Psoas muscle (tissue), 8 donors: ENCODE data around the gene GRB10. TPM values are rescaled to one million over a fixed set of nuclear protein-coding genes. Genes with fewer than 3 reads are reported as not detected.

Experiments
- ATAC-seq, 4 donors: fragments of 200-7000 bp; cut with Tn5 transposase; one replicate each; pipeline ENCODE4 v1.9.1; 2020; ENCODE audit warnings: moderate library complexity in 3 of 4, mild to moderate bottlenecking in 2 of 4
- DNase-seq, 2 donors: peaks; one replicate each; pipeline ENCODE4 v3.0.0-alpha.2; 2020
- H3K27ac ChIP-seq: fragments of 200-600 bp; one replicate; pipeline ENCODE4 v1.8.0; 2022
- H3K27me3 ChIP-seq, 3 donors: fragments of 200-600 bp in 1 of 3; one replicate each; pipeline versions ENCODE4 v1.6.1 to v1.8.0; 2013 to 2022; ENCODE audit warnings: low read length in 2 of 3, mild to moderate bottlenecking in 2 of 3, moderate library complexity in 1 of 3; ENCODE audit not compliant: insufficient read depth in 3 of 3
- H3K36me3 ChIP-seq, 2 donors: fragments of 200-600 bp in 1 of 2; one replicate each; pipeline versions ENCODE4 v1.6.1 to v1.8.0; 2013 to 2022; ENCODE audit warnings: low read depth in 1 of 2, mild to moderate bottlenecking in 1 of 2, moderate library complexity in 1 of 2; ENCODE audit not compliant: insufficient read depth in 1 of 2
- H3K4me1 ChIP-seq: fragments of 200-600 bp; one replicate; pipeline ENCODE4 v1.8.0; 2022
- H3K4me3 ChIP-seq: fragments of 200-600 bp; one replicate; pipeline ENCODE4 v1.8.0; 2022; ENCODE audit warnings: mild to moderate bottlenecking
- H3K9me3 ChIP-seq: fragments of 200-600 bp; one replicate; pipeline ENCODE4 v1.8.0; 2022
- CTCF ChIP-seq: fragments of 200-600 bp; IDR thresholded peaks from one replicate; pipeline ENCODE4 v1.8.0; 2022; ENCODE audit warnings: antibody characterized with exemption
- WGBS, 3 donors: extraction: QIAGEN DNeasy Blood & Tissue Kit; methylation state at CpG; one replicate each; pipeline versions ENCODE4 v1.1.6 to v1.1.7; 2013; 5-methylcytosine and 5-hydroxymethylcytosine counted together
- intact Hi-C, 2 donors: fragments of 100-400 bp; cut with DNase I; formaldehyde crosslinking; loops; one replicate each; pipeline versions ENCODE4 v1.11.0 to v1.14.2; 2022
- polyA plus RNA-seq, 3 donors: library from polyadenylated mRNA; stranded (reverse); fragments of 200-250 nt; gene quantifications; one replicate each; pipeline ENCODE4 v1.2.3, GENCODE V29; 2013
- total RNA-seq, 4 donors: library from RNA; stranded (reverse); fragmentation: NEBNext Ultra II Directional in 2 of 4; extraction: Animal tissue kit (Norgen Biotek cat#: 25700) in 2 of 4; gene quantifications; one replicate each; pipeline versions ENCODE4 v1.2.1 to v1.2.4, GENCODE V29; 2021 to 2023
- donor health status: healthy with polysubstance abuse.
- donor health status: DM: no; HTN: no; CAD: no; lungs with moderate emphysema.
- donor health status: Bipolar disorder and iron deficiency.
- donor health status: healthy.
- donor health status: DM: yes; HTN: yes; CAD: no.
- donor health status: DM: no; HTN: no; CAD: no.
- donor health status: DM: no; HTN: no; CAD: no.
- donor health status: DM: yes; HTN: yes; CAD: no.

GRB10 gene
- total and polyA plus RNA-seq, 7 donors, result 25.8 to 72.7 (median 53.0) TPM

GRCh38 chr7:50657912-50658311 is 124.8 kb downstream of the GRB10 start:
- no peak for ATAC-seq
- 56 to 64% (median 57%) methylated on average over 7 of the region's 7 CpGs for WGBS, 3 donors
- no peak for TF ChIP-seq CTCF
- Histone ChIP-seq H3K36me3 (no peaks in the 10 kb centered on the region), H3K9me3 (no peaks in the 10 kb centered on the region), H3K4me3 (no peak overlapping the region), H3K27me3 (no peaks in the 10 kb centered on the region), H3K4me1 (peaks cover 85% of the 10 kb centered on the region), H3K27ac (peak overlapping the region; percentile 96)
- intact Hi-C loops, result loop anchor here (2.0 to 10.0 kb wide), 3 partner anchors 17 to 156 kb away; no protein-coding TSS in a partner anchor
- DNase-seq, result no peak

GRCh38 chr7:50657341-50657873 is 125.3 kb downstream of the GRB10 start:
- Histone ChIP-seq H3K27me3 (no peaks in the 10 kb centered on the region), H3K27ac (peak overlapping the region; percentile 96), H3K4me3 (no peak overlapping the region), H3K9me3 (no peaks in the 10 kb centered on the region), H3K36me3 (no peaks in the 10 kb centered on the region), H3K4me1 (peaks cover 86% of the 10 kb centered on the region)
- intact Hi-C loops, result loop anchor here (2.0 to 10.0 kb wide), 3 partner anchors 17 to 155 kb away; no protein-coding TSS in a partner anchor
- peak; percentile 56 to 73 (median 68) for ATAC-seq
- 10 to 15% (median 11%) methylated on average over 9 of the region's 9 CpGs for WGBS, 3 donors
- DNase-seq, result peak; percentile 87 to 92
- peak; percentile 22 for TF ChIP-seq CTCF

GRCh38 chr7:50656141-50656895 is 126.4 kb downstream of the GRB10 start:
- peak overlapping the region; percentile 4 for H3K4me3 ChIP-seq
- ATAC-seq (peak; percentile 73 to 81 (median 76)), DNase-seq (peak; percentile 79 to 93)

GRCh38 chr7:50655490-50655889 is 127.2 kb downstream of the GRB10 start:
- no peaks in the 10 kb centered on the region for H3K9me3 ChIP-seq
- 92 to 100% (median 96%) methylated on average over 3 of the region's 3 CpGs for WGBS, 3 donors
- DNase-seq, result no peak

More at GRCh38 chr7:50656141-50656895, 126.4 kb downstream of the GRB10 start:
- no peaks in the 10 kb centered on the region for H3K27me3 ChIP-seq
- TF ChIP-seq CTCF, result no peak
- peak overlapping the region; percentile 96 for H3K27ac ChIP-seq
- WGBS, 3 donors, result 43 to 55% (median 45%) methylated on average over 16 of the region's 16 CpGs
- no peaks in the 10 kb centered on the region for H3K9me3 ChIP-seq
- intact Hi-C loops, result loop anchor here (2.0 to 10.0 kb wide), 3 partner anchors 16 to 154 kb away; no protein-coding TSS in a partner anchor
- H3K36me3 ChIP-seq, result no peaks in the 10 kb centered on the region
- H3K4me1 ChIP-seq, result peaks cover 80% of the 10 kb centered on the region

More at GRCh38 chr7:50655490-50655889, 127.2 kb downstream of the GRB10 start:
- H3K4me3 ChIP-seq, result no peak overlapping the region
- H3K27me3 ChIP-seq, result no peaks in the 10 kb centered on the region
- no peak for ATAC-seq
- H3K36me3 ChIP-seq, result no peaks in the 10 kb centered on the region
- intact Hi-C loops, result loop anchor here (5.0 to 10.0 kb wide), 2 partner anchors 139 to 153 kb away; no protein-coding TSS in a partner anchor
- peaks cover 79% of the 10 kb centered on the region for H3K4me1 ChIP-seq
- no peak for TF ChIP-seq CTCF
- peak overlapping the region; percentile 96 for H3K27ac ChIP-seq
